GM21737 (cell line): ENCODE results near the gene TUBGCP5.

Experiments
- ATAC-seq: cut with Tn5 transposase; IDR thresholded peaks from one replicate; pipeline ENCODE4 v1.9.1; 2021; ENCODE audit warnings: mild to moderate bottlenecking, moderate library complexity; ENCODE audit not compliant: unreplicated experiment

TUBGCP5 gene

GRCh38 chr15:22954798-22955543 lies 84.4 kb downstream of the TUBGCP5 start:
- no peak for ATAC-seq

DNA sequence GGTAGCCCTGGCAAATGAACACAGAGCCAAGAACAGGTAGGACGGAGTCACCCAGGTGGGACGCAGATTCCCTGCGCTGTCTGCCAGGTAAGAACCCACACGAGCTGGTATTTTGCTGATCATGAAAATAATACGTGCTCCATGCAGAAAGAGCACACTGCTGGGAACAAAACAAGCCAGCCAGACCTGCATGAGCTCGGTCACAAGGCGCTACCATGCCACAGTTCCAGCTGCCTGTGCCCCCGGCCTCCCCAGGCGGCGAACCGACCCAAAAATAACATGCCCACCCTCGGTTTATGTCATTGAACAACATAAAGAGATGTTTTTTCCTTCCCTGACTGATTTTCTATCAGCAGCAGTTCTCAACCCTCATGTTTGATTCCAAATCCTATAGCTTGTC lies 85.0 kb downstream of the TUBGCP5 start:
- ATAC-seq: no peak

GRCh38 chr15:22952796-22953579 lies 86.4 kb downstream of the TUBGCP5 start:
- no peak for ATAC-seq

DNA sequence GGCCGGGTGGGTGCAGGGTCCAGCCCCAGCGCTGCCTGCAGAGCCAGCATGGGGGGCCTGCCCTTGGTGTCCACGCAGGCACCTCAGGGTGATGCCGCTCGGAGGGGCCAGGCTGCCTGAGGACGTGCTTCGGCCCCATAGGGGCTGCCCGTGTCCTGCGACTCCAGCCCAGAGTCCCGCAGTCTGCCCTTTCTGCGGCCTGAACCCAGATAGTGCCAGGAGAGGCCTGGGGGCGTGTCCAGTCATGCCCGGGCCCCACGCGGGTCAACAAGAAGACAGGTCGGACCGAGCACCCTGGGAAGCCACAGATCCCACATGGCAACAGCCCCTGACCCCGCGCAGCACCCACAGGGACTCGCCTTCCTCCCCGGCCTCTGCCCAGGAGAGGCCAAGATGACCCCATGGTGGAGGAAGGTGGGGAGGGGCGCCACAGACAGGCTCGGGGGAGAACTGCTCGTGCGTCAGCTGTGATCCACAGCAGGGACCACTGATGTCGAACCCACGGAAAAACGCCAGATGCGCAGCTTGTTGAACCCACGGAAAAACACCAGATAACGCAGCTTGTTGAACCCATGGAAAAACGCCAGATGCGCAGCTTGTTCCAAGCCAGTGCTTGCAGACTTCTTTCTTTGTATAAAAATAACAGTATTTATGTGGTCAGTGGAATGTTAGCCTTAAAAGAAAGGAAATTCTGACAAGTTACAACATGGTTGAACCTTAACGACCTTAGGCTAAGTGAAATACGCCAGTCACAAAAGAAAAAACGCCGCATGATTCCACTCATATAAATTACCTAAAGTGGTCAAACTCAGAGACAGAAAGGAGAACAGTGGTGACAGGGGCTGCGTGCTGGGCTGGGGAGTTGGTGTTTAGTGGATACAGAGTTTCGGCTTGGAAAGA lies 87.7 kb downstream of the TUBGCP5 start:
- ATAC-seq: no peak

GRCh38 chr15:22951031-22951380 lies 88.4 kb downstream of the TUBGCP5 start:
- ATAC-seq: no peak

DNA sequence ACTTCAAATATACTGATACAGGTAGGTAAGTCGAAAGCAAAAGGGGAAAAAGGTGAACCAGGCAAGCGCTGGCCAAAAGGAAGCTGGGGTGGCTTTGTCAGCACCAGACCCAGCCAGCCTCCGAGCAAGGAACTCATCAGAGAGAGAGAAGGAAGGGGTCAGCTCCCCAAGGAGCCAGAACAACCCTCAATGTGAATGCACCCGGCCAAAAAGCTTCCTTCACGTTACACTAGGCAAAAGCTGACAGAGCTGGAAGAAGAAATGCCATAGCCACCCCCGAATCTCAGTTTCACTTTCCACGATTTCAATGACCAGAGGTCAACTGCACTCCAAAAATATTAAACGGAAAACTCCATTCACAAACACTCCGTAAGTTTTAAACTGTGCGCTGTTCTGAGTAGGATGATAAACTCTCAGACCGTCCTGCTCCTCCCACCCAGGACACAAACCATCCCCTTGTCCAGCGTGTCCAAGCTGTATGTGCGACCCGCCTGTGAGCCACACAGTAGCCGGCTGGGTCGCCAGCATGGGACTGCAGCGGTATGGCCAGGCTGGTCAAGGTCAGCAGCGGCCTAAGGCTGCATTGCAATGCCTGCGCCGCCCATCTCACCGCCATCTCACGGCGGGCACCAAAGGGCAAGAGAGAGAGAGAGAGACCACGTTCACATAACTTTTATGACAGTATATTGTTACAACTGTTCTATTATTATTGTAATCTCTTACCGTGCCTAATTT lies 88.9 kb downstream of the TUBGCP5 start:
- no peak for ATAC-seq
